Body of pancreas (tissue), 4 donors: ENCODE measurements around the gene PROCR. TPM values are rescaled to one million over a fixed set of nuclear protein-coding genes. Genes with fewer than 3 reads are reported as not detected.

ENCODE experiments used
- ATAC-seq: fragments of 150-250 bp; one replicate; pipeline ENCODE4 v1.9.1; 2016
- DNase-seq, 4 donors: peaks; one replicate each; pipeline ENCODE4 v3.0.0-alpha.2; 2019
- H3K27ac ChIP-seq, 4 donors: fragments of 200-600 bp; sonication (generic); 1 replicate in 3 of 4; 2 replicates in 1 of 4; pipeline versions ENCODE4 v1.5.1 to v1.6.1; 2016 to 2019; ENCODE audit warnings: mild to moderate bottlenecking in 1 of 4, mixed read lengths in 1 of 4, moderate library complexity in 1 of 4
- H3K27me3 ChIP-seq, 2 donors: fragments of 200-600 bp; sonication (generic); one replicate each; pipeline ENCODE4 v1.6.0; 2016; ENCODE audit warnings: mild to moderate bottlenecking in 1 of 2
- H3K36me3 ChIP-seq, 2 donors: fragments of 200-600 bp; sonication (generic); replicated peaks in 1 of 2; 2 replicates each; pipeline ENCODE4 v1.5.1; 2016; ENCODE audit warnings: low read depth in 2 of 2; ENCODE audit not compliant: insufficient read depth in 1 of 2
- H3K4me1 ChIP-seq: fragments of 200-600 bp; sonication (generic); one replicate; pipeline ENCODE4 v1.6.0; 2016
- H3K4me3 ChIP-seq, 2 donors: fragments of 200-600 bp; sonication (generic); 1 replicate in 1 of 2; 2 replicates in 1 of 2; pipeline ENCODE4 v1.5.1; 2016 to 2019
- H3K9me3 ChIP-seq, 3 donors: fragments of 200-600 bp; sonication (generic); 1 replicate in 2 of 3; 2 replicates in 1 of 3; pipeline ENCODE4 v1.5.1; 2016
- POLR2A ChIP-seq, 3 donors: fragments of 450-650 bp; IDR thresholded peaks; one replicate each; pipeline ENCODE4 v1.6.1; 2016; ENCODE audit warnings: antibody characterized with exemption in 3 of 3, mild to moderate bottlenecking in 2 of 3
- WGBS, 2 donors: methylation state at CpG; one replicate each; pipeline ENCODE4 v1.1.5; 2017; 5-methylcytosine and 5-hydroxymethylcytosine counted together
- intact Hi-C: fragments of 100-400 bp; cut with DNase I; formaldehyde crosslinking; loops from one replicate; pipeline ENCODE4 v1.15.1; 2023
- total RNA-seq, 2 donors: library from RNA; depleted of rRNA; stranded (reverse); fragments of >200 nt; gene quantifications; one replicate each; pipeline ENCODE4 v1.1.0, GENCODE V29; 2016
- TF ChIP-seq, protein P1 (sequence below), 7 experiments: fragments of 450-650 bp in 4 of 7; fragments of 200-600 bp in 3 of 7; sonication (generic) in 3 of 7; IDR thresholded peaks; one replicate each; pipeline ENCODE4 v1.5.1; 2016 to 2019; ENCODE audit warnings: antibody characterized with exemption in 7 of 7

Gene PROCR
- total RNA-seq, result 10 to 100 TPM in 1 of 2 donors, 1 to 10 TPM in 1; 4.0 to 14.8 TPM

DNA sequence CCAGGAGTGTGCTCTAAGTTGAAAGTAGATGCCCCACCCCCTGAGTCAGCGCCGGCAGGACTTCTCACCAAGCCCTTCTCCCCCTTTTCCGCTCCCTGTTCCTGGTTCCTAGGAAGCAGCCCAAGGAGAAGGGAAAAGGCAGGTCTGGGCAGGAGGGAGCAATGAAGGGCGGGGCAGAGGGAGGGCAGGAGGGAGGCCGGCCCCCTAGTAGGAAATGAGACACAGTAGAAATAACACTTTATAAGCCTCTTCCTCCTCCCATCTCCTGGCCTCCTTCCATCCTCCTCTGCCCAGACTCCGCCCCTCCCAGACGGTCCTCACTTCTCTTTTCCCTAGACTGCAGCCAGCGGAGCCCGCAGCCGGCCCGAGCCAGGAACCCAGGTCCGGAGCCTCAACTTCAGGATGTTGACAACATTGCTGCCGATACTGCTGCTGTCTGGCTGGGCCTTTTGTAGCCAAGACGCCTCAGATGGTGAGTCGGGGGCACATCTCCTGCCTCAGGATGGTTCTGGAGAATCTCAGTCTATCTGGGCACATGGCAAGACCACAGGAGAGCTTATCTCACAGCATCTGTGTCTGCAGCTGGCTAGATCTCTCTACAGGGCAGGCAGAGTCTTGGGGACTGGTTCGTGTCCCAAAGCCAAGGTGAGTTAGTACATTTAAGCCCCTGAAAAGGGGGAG is at the start of gene PROCR:
Gene PROCR (plus strand): TSS at position 320 of the 681 bp plus-strand sequence. CDS start 83 bp downstream, at position 403.
- WGBS, 2 donors, result 4 to 5% methylated on average over 16 of the region's 16 CpGs
- DNase-seq, result peak; percentile 64 to 81 (median 76)
- intact Hi-C loops, result no loop called here
- Histone ChIP-seq H3K36me3 (no peaks in the 10 kb centered on the region), H3K4me1 (peaks cover 11% of the 10 kb centered on the region), H3K4me3 (no peak within 1 kb of the TSS), H3K27me3 (no peaks in the 10 kb centered on the region), H3K27ac (peak within 1 kb of the TSS in 3 of 4 donors; percentile 23 to 39 (median 35)), H3K9me3 (no peaks in the 10 kb centered on the region)
- TF ChIP-seq POLR2A (IDR thresholded peaks at IDR 0.05), result no peak
- TF ChIP-seq, protein P1, sequence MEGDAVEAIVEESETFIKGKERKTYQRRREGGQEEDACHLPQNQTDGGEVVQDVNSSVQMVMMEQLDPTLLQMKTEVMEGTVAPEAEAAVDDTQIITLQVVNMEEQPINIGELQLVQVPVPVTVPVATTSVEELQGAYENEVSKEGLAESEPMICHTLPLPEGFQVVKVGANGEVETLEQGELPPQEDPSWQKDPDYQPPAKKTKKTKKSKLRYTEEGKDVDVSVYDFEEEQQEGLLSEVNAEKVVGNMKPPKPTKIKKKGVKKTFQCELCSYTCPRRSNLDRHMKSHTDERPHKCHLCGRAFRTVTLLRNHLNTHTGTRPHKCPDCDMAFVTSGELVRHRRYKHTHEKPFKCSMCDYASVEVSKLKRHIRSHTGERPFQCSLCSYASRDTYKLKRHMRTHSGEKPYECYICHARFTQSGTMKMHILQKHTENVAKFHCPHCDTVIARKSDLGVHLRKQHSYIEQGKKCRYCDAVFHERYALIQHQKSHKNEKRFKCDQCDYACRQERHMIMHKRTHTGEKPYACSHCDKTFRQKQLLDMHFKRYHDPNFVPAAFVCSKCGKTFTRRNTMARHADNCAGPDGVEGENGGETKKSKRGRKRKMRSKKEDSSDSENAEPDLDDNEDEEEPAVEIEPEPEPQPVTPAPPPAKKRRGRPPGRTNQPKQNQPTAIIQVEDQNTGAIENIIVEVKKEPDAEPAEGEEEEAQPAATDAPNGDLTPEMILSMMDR (IDR thresholded peaks at IDR 0.05), result no peak
- peak; percentile 78 for ATAC-seq

DNA sequence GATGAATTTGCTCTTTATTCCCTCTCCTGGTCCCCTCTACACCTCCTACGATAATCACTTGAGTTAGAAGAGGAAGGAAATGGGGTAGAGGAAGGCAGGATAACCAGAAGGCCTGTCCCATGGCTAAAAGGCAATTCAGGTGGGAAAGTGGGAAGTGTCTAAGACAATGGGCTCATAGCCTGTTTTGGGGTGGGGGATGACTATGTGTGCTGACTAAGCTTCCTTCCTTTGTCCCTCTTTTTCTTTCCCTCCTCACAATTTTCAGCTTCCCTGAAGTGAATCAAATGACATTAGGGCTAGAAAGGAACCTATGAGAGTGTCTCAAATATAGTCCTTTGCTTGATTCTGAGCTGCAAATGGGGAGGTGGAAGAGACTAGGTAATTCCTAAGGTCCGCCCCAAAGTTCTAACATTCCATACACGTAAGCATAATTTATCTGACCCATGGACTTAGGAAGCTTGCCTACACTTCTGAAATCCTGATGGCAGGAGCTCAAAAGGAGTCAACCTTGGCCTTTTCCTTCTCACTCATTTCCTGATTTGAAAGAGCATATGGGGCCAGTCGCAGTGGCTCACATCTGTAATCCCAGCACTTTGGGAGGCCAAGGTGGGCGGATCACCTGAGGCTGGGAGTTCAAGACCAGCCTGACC is 49.0 kb upstream of the PROCR start:
- TF ChIP-seq, protein P1 (IDR thresholded peaks at IDR 0.05), result no peak
- TF ChIP-seq POLR2A (IDR thresholded peaks at IDR 0.05), result no peak
- no peaks in the 10 kb centered on the region for H3K4me1 ChIP-seq
- H3K27ac ChIP-seq, result no peak overlapping the region
- H3K4me3 ChIP-seq, result no peak overlapping the region
- peaks cover 20 to 66% of the 10 kb centered on the region in 2 donors for H3K36me3 ChIP-seq
- intact Hi-C loops, result no loop called here
- ATAC-seq, result no peak
- H3K27me3 ChIP-seq, result no peaks in the 10 kb centered on the region
- H3K9me3 ChIP-seq, result no peaks in the 10 kb centered on the region
- no peak for DNase-seq
- 89 to 93% methylated on average over 5 of the region's 5 CpGs for WGBS, 2 donors

DNA sequence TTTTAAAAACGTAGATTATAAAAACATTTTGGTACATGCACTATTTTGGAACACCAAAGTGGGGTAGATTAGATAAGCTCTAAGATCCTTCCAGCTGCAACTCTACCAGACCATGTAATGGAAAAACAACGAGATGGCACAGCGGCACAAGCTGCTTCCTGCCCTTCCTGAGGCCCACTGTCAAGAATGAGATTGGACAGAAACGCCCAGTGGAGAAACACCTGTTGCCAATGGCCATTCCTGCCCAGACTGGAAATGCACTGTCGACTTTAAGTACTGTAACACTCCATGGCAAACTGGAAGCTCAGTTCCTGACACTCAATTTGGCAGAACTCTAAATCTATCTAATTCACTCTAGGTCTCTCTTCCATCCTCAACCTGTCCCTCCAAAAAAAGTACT is 46.1 kb upstream of the PROCR start:
- Histone ChIP-seq H3K27me3 (no peaks in the 10 kb centered on the region), H3K36me3 (peaks cover 17 to 60% of the 10 kb centered on the region in 2 donors), H3K27ac (no peak overlapping the region), H3K4me1 (no peaks in the 10 kb centered on the region), H3K9me3 (no peaks in the 10 kb centered on the region), H3K4me3 (no peak overlapping the region)
- TF ChIP-seq POLR2A (IDR thresholded peaks at IDR 0.05), result no peak
- TF ChIP-seq, protein P1 (IDR thresholded peaks at IDR 0.05), result no peak
- no peak for DNase-seq
- no peak for ATAC-seq
- intact Hi-C loops, result no loop called here
- WGBS, 2 donors, result 63 to 71% methylated on average over 5 of the region's 5 CpGs

DNA sequence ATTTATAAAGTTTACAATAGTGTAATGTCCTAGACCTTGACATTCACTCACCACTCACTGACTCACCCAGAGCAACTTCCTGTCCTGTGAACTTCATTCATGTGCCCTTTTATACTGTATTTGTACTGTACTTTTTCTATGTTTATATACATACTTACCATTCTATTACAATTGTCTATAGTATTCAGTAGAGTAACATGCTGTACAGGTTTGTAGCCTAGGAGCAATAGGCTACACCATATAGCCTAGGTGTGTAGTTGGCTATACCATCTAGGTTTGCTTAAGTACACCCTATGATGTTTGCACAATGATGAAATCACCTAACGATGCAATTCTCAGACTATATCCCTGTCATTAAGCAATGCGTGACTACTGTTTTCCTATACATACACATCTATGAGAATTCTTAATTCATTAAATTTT is 42.2 kb upstream of the PROCR start:
- Histone ChIP-seq H3K9me3 (no peaks in the 10 kb centered on the region), H3K36me3 (peaks cover 0 to 55% of the 10 kb centered on the region in 2 donors), H3K4me3 (no peak overlapping the region), H3K27ac (no peak overlapping the region), H3K27me3 (no peaks in the 10 kb centered on the region), H3K4me1 (peaks cover 5% of the 10 kb centered on the region)
- DNase-seq (no peak), ATAC-seq (no peak)
- 68 to 72% methylated on average over 2 of the region's 2 CpGs for WGBS, 2 donors
- TF ChIP-seq, protein P1 (IDR thresholded peaks at IDR 0.05), result no peak
- TF ChIP-seq POLR2A (IDR thresholded peaks at IDR 0.05), result no peak
- intact Hi-C loops, result no loop called here
